ENCODE data around the gene ZIC4. TPM values are rescaled to one million over a fixed set of nuclear protein-coding genes. Genes with fewer than 3 reads are reported as not detected.

Gene ZIC4
- total and polyA plus RNA-seq, 2 experiments from 2014 or later, result not detected

DNA sequence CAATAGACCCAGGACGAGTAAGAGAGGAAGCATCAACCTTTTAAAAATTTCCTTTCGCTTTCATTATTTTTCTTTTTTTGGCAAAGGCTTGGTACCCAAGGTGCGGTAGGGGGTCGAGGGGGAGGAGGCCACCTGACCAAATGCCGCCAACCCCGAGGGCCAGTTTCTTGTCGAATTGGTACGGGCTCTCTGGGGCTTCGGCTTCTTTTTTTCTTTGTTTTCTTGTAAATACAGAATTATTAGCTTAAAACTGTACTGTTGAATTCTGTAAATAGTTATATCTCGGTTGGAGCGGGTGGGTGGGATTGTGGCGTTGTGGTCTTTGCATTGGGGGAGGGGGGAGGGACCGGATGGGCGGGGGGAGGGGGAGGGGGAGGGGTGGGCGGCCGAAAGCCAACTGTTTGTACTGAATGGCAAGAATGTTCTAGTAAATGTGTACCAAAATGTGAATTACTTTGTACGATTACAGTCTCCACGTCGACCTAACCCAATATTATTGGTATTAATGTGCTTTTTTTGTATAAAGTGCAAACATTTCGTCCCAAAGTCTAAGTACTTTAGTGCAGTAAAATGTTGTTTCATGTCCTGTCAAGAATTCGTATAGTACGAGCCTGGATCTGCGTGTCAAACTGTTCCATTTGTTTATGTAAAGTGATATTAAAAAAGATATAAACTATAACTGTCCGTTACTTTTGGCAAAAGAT lies 7.5 kb upstream of the ZIC4 start:
- H3K27ac Mint-ChIP-seq, result no peak overlapping the region
- Histone ChIP-seq H3K27ac (ENCODE audit: low read depth) (no peak overlapping the region), H2AFZ (no peak overlapping the region), H3F3A (replicated peaks; ENCODE audit: low read depth) (peaks cover 37% of the 10 kb centered on the region), H3K4me1 (ENCODE audit: insufficient read depth) (peaks cover 82% of the 10 kb centered on the region), H3K79me2 (replicated peaks; ENCODE audit: insufficient read depth) (no peaks in the 10 kb centered on the region), H3K4me2 (peak overlapping the region; percentile 95), H3K27me3 (ENCODE audit: insufficient read depth) (peaks cover 98% of the 10 kb centered on the region), H3K4me3 (peak overlapping the region; percentile 71), H3K36me3 (ENCODE audit: insufficient read depth) (no peaks in the 10 kb centered on the region), H4K20me1 (replicated peaks; ENCODE audit: insufficient read depth) (no peaks in the 10 kb centered on the region), H3K9me2 (ENCODE audit: insufficient read depth) (no peaks in the 10 kb centered on the region)
- peaks cover 97% of the 10 kb centered on the region for H3K27me3 Mint-ChIP-seq (ENCODE audit: insufficient read depth, low read depth, poor library complexity)
- H3K9me3 Mint-ChIP-seq, result peaks cover 14% of the 10 kb centered on the region
- H3K4me1 Mint-ChIP-seq, result peaks cover 55% of the 10 kb centered on the region
- no peak for ATAC-seq
- peak; percentile 83 for DNase-seq (ENCODE audit: low spot score)
- no peaks in the 10 kb centered on the region for H3K36me3 Mint-ChIP-seq (ENCODE audit: low read depth)
- TF ChIP-seq EZH2 (IDR thresholded peaks at IDR 0.05; ENCODE audit: low read depth, unreplicated experiment) (peak; percentile 93), STAT1 (IDR thresholded peaks at IDR 0.05; ENCODE audit: unreplicated experiment) (no peak)
- H3K4me3 Mint-ChIP-seq, result peak overlapping the region; percentile 69

- ATAC-seq, result peak; percentile 5
- peaks cover 58% of the 10 kb centered on the region for H3K4me1 Mint-ChIP-seq
Observed at GRCh38 chr3:147412917-147413685, 6.8 kb upstream of the ZIC4 start.

More at GRCh38 chr3:147412917-147413685, 6.8 kb upstream of the ZIC4 start:
- Histone ChIP-seq H3K27ac (ENCODE audit: low read depth) (no peak overlapping the region), H3K4me2 (peak overlapping the region; percentile 95), H3K4me3 (peak overlapping the region; percentile 71), H2AFZ (peak overlapping the region; percentile 12; the same call in 1 of the 2 replicates), H4K20me1 (replicated peaks; ENCODE audit: insufficient read depth) (no peaks in the 10 kb centered on the region), H3K9me2 (ENCODE audit: insufficient read depth) (no peaks in the 10 kb centered on the region), H3F3A (replicated peaks; ENCODE audit: low read depth) (peaks cover 36% of the 10 kb centered on the region), H3K4me1 (ENCODE audit: insufficient read depth) (peaks cover 80% of the 10 kb centered on the region), H3K79me2 (replicated peaks; ENCODE audit: insufficient read depth) (no peaks in the 10 kb centered on the region), H3K36me3 (ENCODE audit: insufficient read depth) (no peaks in the 10 kb centered on the region), H3K27me3 (ENCODE audit: insufficient read depth) (peaks cover 98% of the 10 kb centered on the region)
- no peaks in the 10 kb centered on the region for H3K36me3 Mint-ChIP-seq (ENCODE audit: low read depth)
- H3K9me3 Mint-ChIP-seq, result peaks cover 15% of the 10 kb centered on the region
- H3K4me3 Mint-ChIP-seq, result peak overlapping the region; percentile 69
- no peak overlapping the region for H3K27ac Mint-ChIP-seq
- H3K27me3 Mint-ChIP-seq (ENCODE audit: insufficient read depth, low read depth, poor library complexity), result peaks cover 97% of the 10 kb centered on the region
- DNase-seq (ENCODE audit: low spot score), result peak; percentile 64
- TF ChIP-seq CREB1 (CRISPR knock-in tag; IDR thresholded peaks at IDR 0.05; ENCODE audit: low read depth), result no peak
- TF ChIP-seq EZH2 (IDR thresholded peaks at IDR 0.05; ENCODE audit: low read depth, unreplicated experiment), result peak; percentile 98
- TF ChIP-seq REST (IDR thresholded peaks at IDR 0.05; ENCODE audit: unreplicated experiment), result no peak

All from GM23338 (cell line).